ENCODE data around the gene TP53I13.

DNA sequence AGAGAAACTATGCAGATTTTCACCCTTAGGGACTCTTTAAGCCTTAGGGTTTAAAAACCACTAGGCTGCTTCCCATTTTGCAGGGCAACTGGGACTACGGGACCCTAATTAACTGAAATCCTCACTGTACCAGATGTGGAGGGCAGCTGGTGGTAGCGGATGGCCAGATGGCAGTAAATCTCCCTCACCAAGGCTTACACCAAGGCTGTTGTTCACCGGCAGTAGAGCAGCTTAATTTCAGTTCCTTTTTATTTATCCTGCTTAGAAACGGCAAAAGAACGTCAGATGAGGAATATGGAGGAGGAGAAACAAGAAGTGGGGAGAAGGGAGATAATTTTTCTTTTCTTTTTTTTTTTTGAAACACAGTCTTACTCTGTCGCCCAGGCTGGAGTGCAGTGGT is 8.2 kb upstream of the TP53I13 start:
- TF ChIP-seq, protein P1, sequence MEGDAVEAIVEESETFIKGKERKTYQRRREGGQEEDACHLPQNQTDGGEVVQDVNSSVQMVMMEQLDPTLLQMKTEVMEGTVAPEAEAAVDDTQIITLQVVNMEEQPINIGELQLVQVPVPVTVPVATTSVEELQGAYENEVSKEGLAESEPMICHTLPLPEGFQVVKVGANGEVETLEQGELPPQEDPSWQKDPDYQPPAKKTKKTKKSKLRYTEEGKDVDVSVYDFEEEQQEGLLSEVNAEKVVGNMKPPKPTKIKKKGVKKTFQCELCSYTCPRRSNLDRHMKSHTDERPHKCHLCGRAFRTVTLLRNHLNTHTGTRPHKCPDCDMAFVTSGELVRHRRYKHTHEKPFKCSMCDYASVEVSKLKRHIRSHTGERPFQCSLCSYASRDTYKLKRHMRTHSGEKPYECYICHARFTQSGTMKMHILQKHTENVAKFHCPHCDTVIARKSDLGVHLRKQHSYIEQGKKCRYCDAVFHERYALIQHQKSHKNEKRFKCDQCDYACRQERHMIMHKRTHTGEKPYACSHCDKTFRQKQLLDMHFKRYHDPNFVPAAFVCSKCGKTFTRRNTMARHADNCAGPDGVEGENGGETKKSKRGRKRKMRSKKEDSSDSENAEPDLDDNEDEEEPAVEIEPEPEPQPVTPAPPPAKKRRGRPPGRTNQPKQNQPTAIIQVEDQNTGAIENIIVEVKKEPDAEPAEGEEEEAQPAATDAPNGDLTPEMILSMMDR (IDR thresholded peaks at IDR 0.05; ENCODE audit: low read depth, low read length) = no peak
- TF ChIP-seq EZH2phosphoT487 (IDR thresholded peaks at IDR 0.05; ENCODE audit: low read depth) = no peak

Data from OCI-LY3 (cell line).